HepG2 (cell line): ENCODE results near the gene PIGV. TPM values are rescaled to one million over a fixed set of nuclear protein-coding genes. Genes with fewer than 3 reads are reported as not detected.

Source experiments
- ATAC-seq: fragments of 200-7000 bp; cut with Tn5 transposase; 3 replicates; pipeline ENCODE4 v1.9.1; 2020; ENCODE audit warnings: mild to moderate bottlenecking, moderate library complexity
- BruUV-seq: library from RNA; stranded (reverse); fragments of 400-500 nt; replicated peaks from 2 replicates; lab custom pipeline; 2021; lab: Mats Ljungman, UMichigan
- CTCF ChIA-PET: fragments of 300-600 bp; formaldehyde crosslinking; extraction: SDS; loops from one replicate; lab custom pipeline; 2021; ENCODE audit warnings: low total read pairs, inconsistent platforms, low intra/inter-chr PET ratio; lab: Yijun Ruan, JAX
- POLR2A ChIA-PET: fragments of 350-600 bp; sonication (Branson Sonifier 250); formaldehyde crosslinking; loops from one replicate; lab custom pipeline; 2020; ENCODE audit warnings: antibody characterized with exemption, inconsistent platforms; lab: Yijun Ruan, JAX
- DNase-seq: peaks from one replicate; pipeline ENCODE4 v3.0.0-alpha.2; 2015; ENCODE audit warnings: low spot score
- FAIRE-seq: peaks from 3 replicates; lab custom pipeline; 2011; peaks lifted over from hg19 to GRCh38; lab: Jason Lieb, UNC
- H2AFZ ChIP-seq: one replicate; pipeline ENCODE4 v1.6.1; 2011; ENCODE audit warnings: low read length, inconsistent platforms
- H3K27ac ChIP-seq: fragments of 300-600 bp; 3 replicates; pipeline ENCODE4 v1.8.0; 2011; ENCODE audit warnings: mixed run types, mild to moderate bottlenecking, mixed read lengths, low read length, inconsistent platforms; ENCODE audit not compliant: insufficient read depth; ENCODE audit errors: extremely low read length
- H3K27me3 ChIP-seq, 2 experiments: fragments of 200-600 bp in 1 of 2; 2 replicates in 1 of 2; 3 replicates in 1 of 2; pipeline versions ENCODE4 v1.6.0 to v1.8.0; 2011; ENCODE audit warnings: low read length in 2 of 2, mild to moderate bottlenecking in 2 of 2, moderate library complexity in 2 of 2, inconsistent platforms in 1 of 2; ENCODE audit not compliant: insufficient read depth in 2 of 2, control insufficient read depth in 1 of 2
- H3K36me3 ChIP-seq, 2 experiments: fragments of 200-600 bp in 1 of 2; replicated peaks in 1 of 2; 2 replicates in 1 of 2; 3 replicates in 1 of 2; pipeline versions ENCODE4 v1.5.1 to v1.8.0; 2011; ENCODE audit warnings: low read length in 2 of 2, inconsistent platforms in 1 of 2; ENCODE audit not compliant: insufficient read depth in 2 of 2, control insufficient read depth in 1 of 2
- H3K4me1 ChIP-seq: 2 replicates; pipeline ENCODE4 v1.5.1; 2012; ENCODE audit warnings: low read length, inconsistent platforms; ENCODE audit not compliant: insufficient read depth
- H3K4me2 ChIP-seq: 2 replicates; pipeline ENCODE4 v1.6.0; 2011; ENCODE audit warnings: low read depth, low read length, inconsistent platforms
- H3K4me3 ChIP-seq, 3 experiments: fragments of 200-600 bp in 1 of 3; sonication (generic), shearing (Covaris generic) in 1 of 3; replicated peaks in 1 of 3; 2 replicates each; pipeline ENCODE4 v1.5.1; 2011 to 2016; ENCODE audit warnings: low read length in 3 of 3, inconsistent platforms in 2 of 3, low read depth in 2 of 3, mild to moderate bottlenecking in 2 of 3, control low read depth in 1 of 3, mixed read lengths in 1 of 3; ENCODE audit not compliant: insufficient read depth in 1 of 3
- H3K79me2 ChIP-seq: one replicate; pipeline ENCODE4 v1.6.1; 2011; ENCODE audit warnings: low read length, inconsistent platforms; ENCODE audit not compliant: insufficient read depth
- H3K9ac ChIP-seq: 2 replicates; pipeline ENCODE4 v1.6.0; 2011; ENCODE audit warnings: mild to moderate bottlenecking, low read depth, low read length, inconsistent platforms; ENCODE audit not compliant: insufficient read depth
- H3K9me3 ChIP-seq: 2 replicates; pipeline ENCODE4 v1.5.1; 2012; ENCODE audit warnings: mild to moderate bottlenecking, low read length
- H4K20me1 ChIP-seq: 2 replicates; pipeline ENCODE4 v1.6.0; 2011; ENCODE audit warnings: inconsistent platforms, mild to moderate bottlenecking, low read length, moderate library complexity; ENCODE audit not compliant: insufficient read depth
- BCLAF1 ChIP-seq: fragments of 450-650 bp; IDR thresholded peaks from 2 replicates; pipeline ENCODE4 v1.6.1; 2017; ENCODE audit warnings: mild to moderate bottlenecking
- GATAD2A ChIP-seq: IDR thresholded peaks from 2 replicates; pipeline ENCODE4 v1.6.1; 2016
- PCBP1 ChIP-seq: fragments of 200-400 bp; formaldehyde crosslinking; IDR thresholded peaks from 2 replicates; pipeline ENCODE4 v1.6.1; 2017; ENCODE audit warnings: mild to moderate bottlenecking, low read depth, low read length, borderline replicate concordance
- ZFX ChIP-seq: sonication (generic); formaldehyde crosslinking; IDR thresholded peaks from 2 replicates; pipeline ENCODE4 v1.4.0; 2020; ENCODE audit warnings: mild to moderate bottlenecking, low read depth, missing genetic modification reagents, moderate library complexity
- ZMAT5 ChIP-seq: sonication (generic); formaldehyde crosslinking; IDR thresholded peaks from 2 replicates; pipeline ENCODE4 v1.5.0; 2020; ENCODE audit warnings: mild to moderate bottlenecking, low read depth, missing genetic modification reagents, borderline replicate concordance
- WGBS: methylation state at CpG from one replicate; pipeline ENCODE4 v1.1.6; 2017; ENCODE audit warnings: low lambda C conversion rate; 5-methylcytosine and 5-hydroxymethylcytosine counted together
- in situ Hi-C: cut with HindIII; loops from 2 replicates; pipeline ENCODE4 v1.10.0; 2017; ENCODE audit warnings: low pct_unique_long_range_greater_than_20kb; ENCODE audit not compliant: extremely low pct_ligation_motif_present
- intact Hi-C: fragments of 100-400 bp; cut with micrococcal nuclease; formaldehyde crosslinking; loops from one replicate; pipeline ENCODE4 v1.10.0; 2022; ENCODE audit not compliant: unreplicated experiment
- polyA plus RNA-seq, 8 experiments: library from polyadenylated mRNA; depleted of rRNA in 3 of 8; stranded (reverse) in 7 of 8; unstranded in 1 of 8; fragments of >200 nt; fragmentation: Illumina TruSeq in 4 of 8; extraction: Trizol in 4 of 8; gene quantifications; 2 replicates each; pipeline versions ENCODE4 v1.2.1 to v1.2.3, GENCODE V29; 2011 to 2016; ENCODE audit warnings: low read depth in 4 of 8, missing spikeins in 1 of 8, mixed read lengths in 1 of 8; ENCODE audit not compliant: insufficient read depth in 1 of 8
- total RNA-seq, 5 experiments: library from RNA; depleted of rRNA; stranded (reverse); fragments of >200 nt; fragmentation: Illumina TruSeq; extraction: Trizol; gene quantifications; 2 replicates each; pipeline ENCODE4 v1.2.3, GENCODE V29; 2016; ENCODE audit warnings: low read depth in 1 of 5
- TF ChIP-seq, protein P1 (sequence below): sonication (generic); formaldehyde crosslinking; conservative IDR thresholded peaks from 2 replicates; pipeline ENCODE4 v1.8.0; 2022; ENCODE audit warnings: missing genetic modification reagents
- TF ChIP-seq, protein P2 (sequence below): sonication (generic); formaldehyde crosslinking; IDR thresholded peaks from 2 replicates; pipeline ENCODE4 v1.9.0; 2022; ENCODE audit warnings: low read depth, missing genetic modification reagents
- TF ChIP-seq, protein P3 (sequence below): sonication (generic); formaldehyde crosslinking; IDR thresholded peaks from 2 replicates; pipeline ENCODE4 v1.9.0; 2021; ENCODE audit warnings: missing genetic modification reagents, borderline replicate concordance
- TF ChIP-seq, protein P4 (sequence below): sonication (generic); formaldehyde crosslinking; IDR thresholded peaks from 2 replicates; pipeline ENCODE4 v1.4.0; 2020; ENCODE audit warnings: missing genetic modification reagents

The PIGV gene
- total and polyA plus RNA-seq, 2 of the 13 experiments (the other 11 are each of a cell fraction or from before 2014, with no cell fraction given): 13.5 to 22.7 TPM

DNA sequence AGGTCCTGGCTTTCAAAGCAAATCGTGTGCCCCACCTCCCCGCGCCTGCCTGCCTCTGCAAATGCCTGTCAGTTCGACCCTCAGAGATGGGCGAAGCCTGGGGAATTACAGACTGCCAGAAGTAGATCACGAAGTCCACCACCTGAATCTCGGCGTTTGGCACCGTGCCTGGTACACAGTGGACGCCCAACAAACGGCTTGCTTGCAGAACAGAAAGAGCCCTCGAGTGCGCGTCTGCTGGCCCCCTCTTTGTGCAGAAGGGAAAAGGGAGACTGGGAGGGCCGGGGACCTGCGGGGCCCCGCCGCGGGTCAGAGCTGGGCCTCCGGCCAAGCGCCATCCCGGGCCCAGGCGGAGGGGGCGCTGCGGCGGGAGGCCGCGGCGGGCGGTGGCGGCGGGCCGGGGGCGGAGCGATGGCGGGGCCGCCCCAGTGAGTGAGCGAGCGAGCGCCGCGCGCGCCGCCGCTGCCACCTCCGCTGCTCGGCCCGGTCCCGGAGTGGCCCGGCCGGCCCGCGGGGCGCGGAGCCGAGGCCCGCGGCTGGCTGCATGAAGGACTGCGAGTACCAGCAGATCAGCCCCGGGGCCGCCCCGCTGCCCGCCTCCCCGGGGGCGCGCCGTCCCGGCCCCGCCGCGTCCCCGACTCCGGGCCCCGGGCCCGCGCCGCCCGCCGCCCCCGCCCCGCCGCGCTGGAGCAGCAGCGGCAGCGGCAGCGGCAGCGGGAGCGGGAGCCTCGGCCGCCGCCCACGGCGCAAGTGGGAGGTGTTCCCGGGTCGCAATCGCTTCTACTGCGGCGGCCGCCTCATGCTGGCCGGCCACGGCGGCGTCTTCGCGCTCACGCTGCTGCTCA, 38.7 kb downstream of the PIGV start, which contains the start of gene ZDHHC18:
TSS of gene ZDHHC18 (plus strand) at position 428 of the 845 bp plus-strand sequence. CDS start at position 545, 117 bp downstream.
- WGBS: 0% methylated on average over 7 of the region's 107 CpGs
- Histone ChIP-seq H2AFZ (peak within 1 kb of the TSS; percentile 27), H3K4me1 (peaks cover 73% of the 10 kb centered on the region), H3K4me2 (peak within 1 kb of the TSS; percentile 95), H3K9ac (peak within 1 kb of the TSS; percentile 73), H3K27me3 (no peaks in the 10 kb centered on the region; a peak in 1 of 5 replicates), H3K9me3 (no peaks in the 10 kb centered on the region), H3K27ac (peak within 1 kb of the TSS; percentile 69), H3K4me3 (peak within 1 kb of the TSS; percentile 79 to 83 (median 83)), H3K79me2 (peaks cover 22% of the 10 kb centered on the region), H3K36me3 (no peaks in the 10 kb centered on the region), H4K20me1 (peaks cover 4% of the 10 kb centered on the region; the same call in 1 of the 2 replicates)
- in situ Hi-C loops: no loop called here
- POLR2A ChIA-PET: interaction anchor here (0.8 to 1.4 kb wide), 3 partner anchors 14 to 39 kb away, joined by 3 to 4 read pairs (median 4); partner anchors contain the start of gene PIGV
- CTCF ChIA-PET: no interaction called here
- ATAC-seq (peak; percentile 78), DNase-seq (peak; percentile 38), FAIRE-seq (no peak)
- no TSS peak for BruUV-seq
- intact Hi-C loops: no loop called here
- TF ChIP-seq ZMAT5 (CRISPR knock-in tag) (no peak), GATAD2A (CRISPR knock-in tag) (no peak), BCLAF1 (no peak), PCBP1 (no peak), ZFX (peak; percentile 84)
- TF ChIP-seq, protein P1, sequence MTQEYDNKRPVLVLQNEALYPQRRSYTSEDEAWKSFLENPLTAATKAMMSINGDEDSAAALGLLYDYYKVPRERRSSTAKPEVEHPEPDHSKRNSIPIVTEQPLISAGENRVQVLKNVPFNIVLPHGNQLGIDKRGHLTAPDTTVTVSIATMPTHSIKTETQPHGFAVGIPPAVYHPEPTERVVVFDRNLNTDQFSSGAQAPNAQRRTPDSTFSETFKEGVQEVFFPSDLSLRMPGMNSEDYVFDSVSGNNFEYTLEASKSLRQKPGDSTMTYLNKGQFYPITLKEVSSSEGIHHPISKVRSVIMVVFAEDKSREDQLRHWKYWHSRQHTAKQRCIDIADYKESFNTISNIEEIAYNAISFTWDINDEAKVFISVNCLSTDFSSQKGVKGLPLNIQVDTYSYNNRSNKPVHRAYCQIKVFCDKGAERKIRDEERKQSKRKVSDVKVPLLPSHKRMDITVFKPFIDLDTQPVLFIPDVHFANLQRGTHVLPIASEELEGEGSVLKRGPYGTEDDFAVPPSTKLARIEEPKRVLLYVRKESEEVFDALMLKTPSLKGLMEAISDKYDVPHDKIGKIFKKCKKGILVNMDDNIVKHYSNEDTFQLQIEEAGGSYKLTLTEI: no peak
- TF ChIP-seq, protein P2, sequence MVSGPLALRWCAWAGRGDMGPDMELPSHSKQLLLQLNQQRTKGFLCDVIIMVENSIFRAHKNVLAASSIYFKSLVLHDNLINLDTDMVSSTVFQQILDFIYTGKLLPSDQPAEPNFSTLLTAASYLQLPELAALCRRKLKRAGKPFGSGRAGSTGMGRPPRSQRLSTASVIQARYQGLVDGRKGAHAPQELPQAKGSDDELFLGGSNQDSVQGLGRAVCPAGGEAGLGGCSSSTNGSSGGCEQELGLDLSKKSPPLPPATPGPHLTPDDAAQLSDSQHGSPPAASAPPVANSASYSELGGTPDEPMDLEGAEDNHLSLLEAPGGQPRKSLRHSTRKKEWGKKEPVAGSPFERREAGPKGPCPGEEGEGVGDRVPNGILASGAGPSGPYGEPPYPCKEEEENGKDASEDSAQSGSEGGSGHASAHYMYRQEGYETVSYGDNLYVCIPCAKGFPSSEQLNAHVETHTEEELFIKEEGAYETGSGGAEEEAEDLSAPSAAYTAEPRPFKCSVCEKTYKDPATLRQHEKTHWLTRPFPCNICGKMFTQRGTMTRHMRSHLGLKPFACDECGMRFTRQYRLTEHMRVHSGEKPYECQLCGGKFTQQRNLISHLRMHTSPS: peak; percentile 46; the same call in 1 of the 2 replicates
- TF ChIP-seq, protein P3, sequence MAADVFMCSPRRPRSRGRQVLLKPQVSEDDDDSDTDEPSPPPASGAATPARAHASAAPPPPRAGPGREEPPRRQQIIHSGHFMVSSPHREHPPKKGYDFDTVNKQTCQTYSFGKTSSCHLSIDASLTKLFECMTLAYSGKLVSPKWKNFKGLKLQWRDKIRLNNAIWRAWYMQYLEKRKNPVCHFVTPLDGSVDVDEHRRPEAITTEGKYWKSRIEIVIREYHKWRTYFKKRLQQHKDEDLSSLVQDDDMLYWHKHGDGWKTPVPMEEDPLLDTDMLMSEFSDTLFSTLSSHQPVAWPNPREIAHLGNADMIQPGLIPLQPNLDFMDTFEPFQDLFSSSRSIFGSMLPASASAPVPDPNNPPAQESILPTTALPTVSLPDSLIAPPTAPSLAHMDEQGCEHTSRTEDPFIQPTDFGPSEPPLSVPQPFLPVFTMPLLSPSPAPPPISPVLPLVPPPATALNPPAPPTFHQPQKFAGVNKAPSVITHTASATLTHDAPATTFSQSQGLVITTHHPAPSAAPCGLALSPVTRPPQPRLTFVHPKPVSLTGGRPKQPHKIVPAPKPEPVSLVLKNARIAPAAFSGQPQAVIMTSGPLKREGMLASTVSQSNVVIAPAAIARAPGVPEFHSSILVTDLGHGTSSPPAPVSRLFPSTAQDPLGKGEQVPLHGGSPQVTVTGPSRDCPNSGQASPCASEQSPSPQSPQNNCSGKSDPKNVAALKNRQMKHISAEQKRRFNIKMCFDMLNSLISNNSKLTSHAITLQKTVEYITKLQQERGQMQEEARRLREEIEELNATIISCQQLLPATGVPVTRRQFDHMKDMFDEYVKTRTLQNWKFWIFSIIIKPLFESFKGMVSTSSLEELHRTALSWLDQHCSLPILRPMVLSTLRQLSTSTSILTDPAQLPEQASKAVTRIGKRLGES (CRISPR knock-in tag): no peak
- TF ChIP-seq, protein P4, sequence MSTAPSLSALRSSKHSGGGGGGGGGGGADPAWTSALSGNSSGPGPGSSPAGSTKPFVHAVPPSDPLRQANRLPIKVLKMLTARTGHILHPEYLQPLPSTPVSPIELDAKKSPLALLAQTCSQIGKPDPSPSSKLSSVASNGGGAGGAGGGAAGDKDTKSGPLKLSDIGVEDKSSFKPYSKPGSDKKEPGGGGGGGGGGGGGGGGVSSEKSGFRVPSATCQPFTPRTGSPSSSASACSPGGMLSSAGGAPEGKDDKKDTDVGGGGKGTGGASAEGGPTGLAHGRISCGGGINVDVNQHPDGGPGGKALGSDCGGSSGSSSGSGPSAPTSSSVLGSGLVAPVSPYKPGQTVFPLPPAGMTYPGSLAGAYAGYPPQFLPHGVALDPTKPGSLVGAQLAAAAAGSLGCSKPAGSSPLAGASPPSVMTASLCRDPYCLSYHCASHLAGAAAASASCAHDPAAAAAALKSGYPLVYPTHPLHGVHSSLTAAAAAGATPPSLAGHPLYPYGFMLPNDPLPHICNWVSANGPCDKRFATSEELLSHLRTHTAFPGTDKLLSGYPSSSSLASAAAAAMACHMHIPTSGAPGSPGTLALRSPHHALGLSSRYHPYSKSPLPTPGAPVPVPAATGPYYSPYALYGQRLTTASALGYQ: no peak
